Ramos (cell line): ENCODE data around the gene WWOX.

Source experiments
- in situ Hi-C: fragments of 300-500 bp; cut with MboI; formaldehyde crosslinking; loops from one replicate; pipeline ENCODE4 v1.14.3; 2022; ENCODE audit warnings: low sequenced_read_pairs; ENCODE audit not compliant: unreplicated experiment

The WWOX gene

GRCh38 chr16:79096246-79096645 lies 996.8 kb downstream of the WWOX start:
- in situ Hi-C loops, result no loop called here

DNA sequence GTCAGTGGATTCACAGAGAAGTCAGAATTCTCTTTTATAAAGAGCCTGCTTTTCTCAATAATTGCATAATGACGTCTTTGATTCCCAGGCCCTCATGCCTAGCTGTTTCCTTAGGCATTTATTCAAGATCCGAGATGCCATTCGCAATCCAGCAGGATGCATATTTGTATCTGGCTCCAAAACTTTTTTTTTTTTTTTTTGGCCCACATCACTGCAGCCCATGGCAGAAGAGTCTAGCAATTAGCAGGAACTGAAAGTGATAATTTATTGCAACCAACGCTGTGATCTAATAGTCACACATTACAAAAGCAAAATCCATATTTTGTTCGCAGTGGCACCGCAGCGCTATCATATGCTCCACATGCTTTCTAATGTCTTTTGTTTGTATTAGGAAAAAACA lies 997.7 kb downstream of the WWOX start:
- in situ Hi-C loops, result no loop called here

DNA sequence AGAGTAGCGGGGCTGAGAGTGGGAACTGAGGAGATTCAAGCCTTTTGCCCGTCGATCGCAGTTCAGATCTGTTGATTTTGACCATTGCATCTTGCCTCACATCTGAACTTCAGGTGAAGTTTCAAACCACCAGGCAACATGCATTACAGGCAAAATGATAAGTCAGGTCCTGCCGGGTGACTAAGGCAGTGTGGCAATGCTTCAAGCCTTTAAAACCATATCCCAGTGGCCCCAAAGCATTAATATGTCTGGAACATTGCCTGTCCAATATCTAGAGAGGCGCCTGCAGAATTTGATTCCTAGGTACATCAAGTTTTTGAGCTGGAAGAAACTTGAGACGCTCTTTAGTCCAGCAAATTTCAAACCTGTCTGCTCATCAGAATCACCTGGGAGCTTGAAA lies 998.3 kb downstream of the WWOX start:
- in situ Hi-C loops, result no loop called here

DNA sequence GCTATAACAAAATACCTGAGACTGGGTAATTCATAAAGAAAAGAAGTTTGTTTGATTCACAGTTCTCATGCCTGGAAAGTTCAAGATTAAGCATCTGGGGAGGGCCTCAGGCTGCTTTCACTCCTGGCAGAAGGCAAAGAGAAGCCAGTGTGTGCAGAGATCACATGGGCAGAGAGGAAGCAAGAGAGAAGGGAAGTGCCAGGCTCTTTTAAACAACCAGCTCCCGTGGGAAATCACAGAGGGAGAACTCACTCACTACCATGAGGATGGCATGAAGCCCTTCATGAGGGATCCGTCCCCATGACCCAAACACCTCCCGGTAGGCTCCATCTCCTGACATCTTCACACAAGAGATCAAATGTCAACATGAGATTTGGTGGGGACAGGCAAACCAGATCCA lies 999.5 kb downstream of the WWOX start:
- in situ Hi-C loops, result no loop called here

GRCh38 chr16:79099716-79100115 lies 1000.3 kb downstream of the WWOX start:
- in situ Hi-C loops, result no loop called here

DNA sequence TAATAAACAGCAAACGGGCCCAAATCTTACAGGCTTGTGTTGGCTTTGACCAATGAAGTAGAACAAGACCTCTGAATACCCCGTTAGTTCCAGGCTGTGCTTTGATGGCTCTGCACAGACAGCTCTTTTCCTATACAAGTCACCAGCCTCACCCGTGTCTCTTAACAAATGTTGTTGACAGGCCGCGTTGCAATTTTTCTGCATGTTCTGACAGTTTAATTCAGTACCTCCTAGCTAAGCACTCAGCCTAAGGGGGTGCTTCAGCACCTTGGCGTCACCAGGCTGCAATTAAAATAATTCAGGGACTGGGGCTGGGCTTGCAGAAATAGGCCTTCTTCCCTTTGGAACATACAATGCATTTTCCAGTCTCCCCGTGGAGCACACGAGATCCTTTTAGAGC lies 1001.0 kb downstream of the WWOX start:
- in situ Hi-C loops, result no loop called here

DNA sequence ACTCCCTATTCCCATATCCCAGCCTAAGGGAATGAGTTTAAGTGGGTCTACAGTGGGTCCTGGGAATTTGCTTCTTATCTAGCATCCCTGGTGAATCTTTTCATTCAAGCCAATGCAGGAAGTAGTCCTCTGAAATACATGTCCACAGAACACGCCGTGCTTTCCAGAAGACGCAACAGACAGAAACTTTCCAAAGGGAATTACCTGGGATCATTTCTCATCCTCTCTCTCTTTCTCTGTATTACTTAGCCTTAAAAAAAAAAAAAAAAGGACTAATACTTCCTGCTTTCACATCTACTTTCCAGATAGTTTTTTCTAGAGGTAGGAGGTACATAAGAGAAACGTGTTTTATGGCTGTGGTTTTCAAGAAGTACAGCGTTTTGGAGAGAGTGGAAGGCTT lies 1002.0 kb downstream of the WWOX start:
- in situ Hi-C loops, result no loop called here

DNA sequence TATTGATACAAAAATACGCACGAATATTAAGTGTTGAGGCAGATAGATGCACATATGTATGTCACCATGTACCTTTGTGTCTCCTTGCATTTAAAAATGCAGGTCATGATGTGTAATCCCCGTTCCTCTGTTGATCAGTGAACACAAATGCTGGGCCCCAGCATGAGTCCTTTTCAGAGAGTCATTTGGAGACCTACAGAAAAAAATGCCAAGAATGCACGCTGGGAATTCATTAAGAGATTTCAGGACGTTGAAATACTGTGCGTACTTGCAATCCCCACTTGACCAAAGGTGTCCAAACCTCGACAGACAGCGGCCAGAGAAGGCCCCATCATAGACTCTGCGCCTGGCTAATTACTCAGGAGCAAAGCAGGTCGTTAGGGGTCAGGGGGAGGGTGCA lies 1005.1 kb downstream of the WWOX start:
- in situ Hi-C loops, result no loop called here

GRCh38 chr16:79107301-79107700 lies 1007.8 kb downstream of the WWOX start:
- in situ Hi-C loops, result no loop called here

- in situ Hi-C loops, result no loop called here
Observed at GRCh38 chr16:79109771-79110170, 1010.3 kb downstream of the WWOX start.

GRCh38 chr16:79110242-79110641 lies 1010.8 kb downstream of the WWOX start:
- in situ Hi-C loops, result no loop called here

DNA sequence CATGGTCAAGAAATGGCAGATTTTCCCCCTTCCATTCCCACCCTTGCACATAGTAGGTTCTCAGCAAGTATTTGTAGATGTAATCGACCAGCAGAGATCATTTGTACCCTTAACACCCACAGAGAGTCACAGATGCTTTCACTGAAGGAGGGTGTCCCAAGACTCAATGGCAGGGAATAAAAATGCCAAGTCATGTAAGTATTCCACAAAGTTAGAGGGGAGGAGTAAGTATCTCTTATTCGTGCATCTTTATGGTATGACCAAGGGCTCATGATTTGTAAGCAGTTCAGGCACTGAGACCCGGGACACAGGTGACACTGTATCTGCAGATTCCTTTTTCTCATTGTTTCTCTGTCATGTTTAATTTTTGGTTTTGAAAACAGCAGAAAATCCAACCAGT lies 1011.5 kb downstream of the WWOX start:
- in situ Hi-C loops, result no loop called here

- in situ Hi-C loops, result no loop called here
Observed at GRCh38 chr16:79112462-79112861, 1013.0 kb downstream of the WWOX start.

- in situ Hi-C loops, result no loop called here
Observed at GRCh38 chr16:79113826-79114225, 1014.4 kb downstream of the WWOX start.

DNA sequence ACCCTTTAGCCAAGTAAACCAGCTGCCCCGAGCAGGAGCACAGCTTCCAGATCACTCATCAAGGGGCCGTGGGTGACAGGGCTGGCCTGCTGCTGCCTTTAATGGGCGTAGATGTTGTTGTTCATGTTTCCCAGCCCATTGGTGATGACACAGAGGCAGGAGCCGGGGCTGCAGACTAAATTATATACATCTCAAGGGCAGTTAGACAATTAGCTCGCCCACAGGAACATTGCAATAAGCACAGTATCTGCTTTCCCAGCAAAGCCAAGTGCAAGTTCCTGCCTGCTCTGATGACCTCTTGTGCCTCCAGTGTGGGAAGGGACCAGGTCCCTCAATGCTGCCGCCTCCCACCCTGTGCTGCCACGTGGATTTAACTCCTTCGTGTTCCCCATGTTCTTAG lies 1015.3 kb downstream of the WWOX start:
- in situ Hi-C loops, result no loop called here

DNA sequence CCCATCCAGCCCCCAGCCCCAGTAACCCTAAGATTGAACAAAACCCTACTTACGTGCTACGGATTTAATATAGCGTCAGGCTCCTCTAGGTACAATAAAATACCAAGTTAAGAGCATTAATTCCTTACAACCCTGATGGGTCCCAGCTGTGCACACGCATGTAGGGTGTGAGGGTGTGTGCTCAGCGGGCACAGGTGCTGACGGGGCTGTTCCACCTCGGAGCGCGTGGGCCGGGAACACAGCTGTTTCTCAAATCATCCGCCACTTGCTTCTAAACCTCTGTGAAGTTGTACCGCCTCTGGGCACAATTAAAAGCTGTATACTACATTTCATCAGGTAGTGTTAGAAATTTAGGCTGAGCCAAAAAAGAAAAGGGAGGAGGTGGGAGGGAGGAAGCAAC lies 1022.5 kb downstream of the WWOX start:
- in situ Hi-C loops, result no loop called here

- in situ Hi-C loops, result no loop called here
Observed at GRCh38 chr16:79122343-79122742, 1022.9 kb downstream of the WWOX start.

DNA sequence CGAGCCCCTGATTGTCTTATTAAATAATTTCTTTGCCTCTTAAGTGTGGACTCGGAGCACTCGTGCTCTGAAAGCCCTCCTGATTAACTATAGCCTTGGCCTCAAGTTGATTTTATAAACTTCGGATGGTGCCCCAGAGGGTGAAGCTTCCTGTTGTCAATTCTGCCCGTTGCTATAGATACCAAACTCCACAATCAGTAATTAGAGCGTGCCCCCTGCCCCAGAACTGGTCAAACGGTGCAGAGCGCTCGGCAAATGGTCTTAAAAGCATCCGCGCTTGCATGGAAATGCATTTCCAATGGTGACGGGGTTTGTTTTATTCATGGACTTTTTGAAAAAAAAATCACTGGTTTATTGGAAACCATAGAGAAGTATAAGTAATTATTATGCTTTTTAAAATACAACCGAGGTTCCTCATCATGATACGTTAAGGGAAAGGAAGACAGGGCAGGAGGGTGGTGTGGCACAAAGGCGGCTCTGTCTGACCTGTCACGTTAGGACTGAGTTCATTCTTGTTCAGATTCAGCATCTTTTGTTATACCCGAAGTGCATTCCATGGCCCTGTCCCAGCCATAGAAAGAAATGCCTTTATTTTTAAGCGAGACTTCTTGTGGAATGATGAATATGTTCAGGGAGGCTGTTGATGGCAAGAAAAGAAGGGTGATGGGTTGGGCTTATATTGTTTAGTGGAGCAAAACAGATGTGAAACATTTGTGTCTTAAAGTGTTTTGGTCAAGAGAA lies 1024.7 kb downstream of the WWOX start:
- in situ Hi-C loops, result no loop called here

GRCh38 chr16:79127766-79128165 lies 1028.3 kb downstream of the WWOX start:
- in situ Hi-C loops, result no loop called here

- in situ Hi-C loops, result no loop called here
Observed at GRCh38 chr16:79128706-79129105, 1029.3 kb downstream of the WWOX start.

DNA sequence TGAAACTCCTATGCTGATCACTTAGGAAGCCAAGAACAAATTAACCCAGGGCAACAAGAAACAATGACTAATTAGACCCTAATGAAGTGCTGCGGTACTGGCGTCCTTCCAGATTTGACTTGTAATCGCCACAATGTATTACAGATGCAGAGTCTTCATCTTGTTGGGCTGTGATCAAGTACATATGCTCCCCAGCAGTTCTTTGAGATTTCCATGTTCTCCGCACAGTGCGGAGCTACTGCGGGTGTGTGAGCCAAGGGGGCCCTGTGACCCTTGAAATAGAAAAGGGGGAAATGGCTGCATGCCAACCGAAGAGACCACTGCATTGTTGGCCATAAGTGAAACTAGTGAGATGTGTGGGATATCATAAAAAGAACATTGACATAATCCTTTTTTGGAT lies 1031.2 kb downstream of the WWOX start:
- in situ Hi-C loops, result no loop called here

DNA sequence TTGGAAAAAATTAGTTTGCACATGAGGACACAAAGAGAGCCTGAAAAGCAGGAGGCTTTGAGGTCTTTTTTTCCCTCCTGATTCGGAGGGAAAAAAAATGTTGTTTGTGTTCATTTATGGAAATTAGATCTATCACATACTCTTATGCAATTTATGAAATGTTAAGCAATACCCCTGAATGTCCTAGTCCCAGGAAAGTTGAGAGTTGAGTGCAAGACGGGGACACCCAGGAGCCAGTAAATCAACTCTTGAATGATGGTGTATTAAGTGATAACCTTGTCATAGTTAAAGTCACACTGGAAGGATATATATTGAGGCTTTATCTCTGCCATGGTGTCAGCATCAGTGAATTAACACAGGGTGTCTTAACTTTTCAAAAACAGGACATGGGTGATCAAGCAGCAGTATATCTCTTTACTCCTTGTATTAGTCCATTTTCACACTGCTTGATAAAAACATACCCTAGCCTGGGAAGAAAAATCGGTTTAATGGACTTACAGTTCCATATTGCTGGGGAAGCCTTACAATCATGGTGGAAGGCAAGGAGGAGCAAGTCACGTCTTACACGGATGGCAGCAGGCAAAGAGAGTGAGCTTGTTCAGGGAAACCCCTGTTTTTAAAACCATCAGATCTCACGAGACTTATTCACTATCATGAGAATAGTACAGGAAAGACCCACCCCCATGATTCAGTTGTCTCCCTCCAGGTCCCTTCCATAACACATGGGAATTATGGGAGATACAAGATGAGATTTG lies 1032.0 kb downstream of the WWOX start:
- in situ Hi-C loops, result no loop called here
